Erythroblast (primary cell): ENCODE data around the gene TMEM267.

Experiments used
- GATA1 ChIP-seq: IDR thresholded peaks from 2 replicates; pipeline ENCODE4 v1.6.1; 2011; ENCODE audit warnings: low read depth, mild to moderate bottlenecking, control low read depth, low read length, moderate library complexity
- POLR2A ChIP-seq: IDR thresholded peaks from 2 replicates; pipeline ENCODE4 v1.6.1; 2011; ENCODE audit warnings: mild to moderate bottlenecking, low read length

DNA sequence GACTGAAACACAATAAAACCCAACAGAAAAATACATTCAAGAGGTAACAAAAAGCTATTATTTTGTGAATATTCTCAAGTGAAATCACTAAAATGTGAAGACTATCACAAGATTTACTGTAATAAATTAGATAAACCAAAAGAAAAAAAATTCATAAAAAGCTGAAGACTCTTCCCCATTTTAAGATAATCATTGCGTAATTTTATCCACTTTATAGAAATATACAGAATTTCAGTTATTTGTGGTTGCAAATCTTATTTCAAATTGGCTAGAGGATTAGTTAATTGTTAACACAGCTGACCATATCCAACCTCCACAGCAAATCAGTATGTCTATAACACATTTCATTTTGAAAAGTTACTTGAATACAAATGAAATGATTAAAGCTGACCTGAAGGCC is 7.7 kb upstream of the TMEM267 start:
- TF ChIP-seq POLR2A (no peak), GATA1 (no peak)
